HUES48 (cell line): ENCODE data around the gene RRAS2.
A peak's percentile ranks its signal among the peaks of the same experiment; 100 is the strongest.
"Not testable (repeated sequence)": the region's sequence is repeated elsewhere in the genome, so short reads cannot be mapped to it uniquely, and the experiment has no call there.

Experiments used
- H3K27ac ChIP-seq: one replicate; pipeline ENCODE4 v1.7.0; 2013; ENCODE audit warnings: low read depth, low read length, inconsistent platforms
- H3K27me3 ChIP-seq: 2 replicates; pipeline ENCODE4 v1.6.1; 2013; ENCODE audit warnings: mild to moderate bottlenecking, low read length; ENCODE audit not compliant: control insufficient read depth, insufficient read depth
- H3K36me3 ChIP-seq: 2 replicates; pipeline ENCODE4 v1.6.1; 2013; ENCODE audit warnings: low read length; ENCODE audit not compliant: control insufficient read depth, insufficient read depth
- H3K4me1 ChIP-seq: 2 replicates; pipeline ENCODE4 v1.6.1; 2013; ENCODE audit warnings: mild to moderate bottlenecking, low read length; ENCODE audit not compliant: control insufficient read depth, insufficient read depth
- H3K4me3 ChIP-seq: 2 replicates; pipeline ENCODE4 v1.5.1; 2013; ENCODE audit warnings: mild to moderate bottlenecking, low read depth, low read length
- H3K9ac ChIP-seq: 2 replicates; pipeline ENCODE4 v1.6.1; 2013; ENCODE audit warnings: mild to moderate bottlenecking, low read depth, low read length, moderate library complexity
- H3K9me3 ChIP-seq: 2 replicates; pipeline ENCODE4 v1.6.1; 2013; ENCODE audit warnings: low read length; ENCODE audit not compliant: control insufficient read depth, insufficient read depth

Gene RRAS2

DNA sequence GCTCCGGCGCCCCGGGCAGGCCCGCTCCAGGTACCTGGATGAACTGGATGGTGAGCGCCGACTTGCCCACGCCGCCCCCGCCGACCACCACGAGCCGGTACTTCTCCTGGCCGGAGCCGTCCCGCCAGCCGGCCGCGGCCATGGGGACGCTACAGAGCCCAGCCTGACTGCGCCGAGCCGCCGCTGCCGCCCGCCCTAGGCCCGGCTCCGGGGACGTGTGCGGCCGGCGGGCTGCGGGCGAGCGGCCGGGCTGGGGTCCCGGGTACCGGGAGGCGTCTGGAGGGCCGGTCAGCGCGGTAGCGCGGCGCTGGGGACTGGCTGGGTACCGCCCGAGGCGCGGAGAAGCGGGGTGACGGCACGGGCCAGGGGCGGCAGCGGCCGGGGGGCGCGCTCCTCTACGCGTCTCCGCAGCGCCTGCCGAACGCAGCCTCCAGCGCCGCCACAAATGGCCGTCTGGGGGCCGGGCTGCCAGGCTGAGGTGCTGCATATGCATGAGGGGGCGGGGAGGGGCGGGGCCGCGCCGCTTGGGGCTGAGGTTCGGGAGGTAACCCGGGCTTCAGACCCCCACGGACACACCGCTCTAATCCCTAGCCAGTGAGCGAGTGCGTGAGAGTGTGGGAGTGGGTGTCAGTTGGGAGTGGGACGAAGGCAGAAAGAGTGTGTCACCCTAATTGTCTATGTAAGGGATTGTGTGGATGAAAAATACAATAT, at the start of gene RRAS2:
Gene RRAS2 (minus strand): TSS at position 455 of the 711 bp plus-strand sequence. CDS start 313 bp downstream, at position 142.
- H3K36me3 ChIP-seq: peaks cover 5% of the 10 kb centered on the region; the same call in 1 of the 2 replicates

DNA sequence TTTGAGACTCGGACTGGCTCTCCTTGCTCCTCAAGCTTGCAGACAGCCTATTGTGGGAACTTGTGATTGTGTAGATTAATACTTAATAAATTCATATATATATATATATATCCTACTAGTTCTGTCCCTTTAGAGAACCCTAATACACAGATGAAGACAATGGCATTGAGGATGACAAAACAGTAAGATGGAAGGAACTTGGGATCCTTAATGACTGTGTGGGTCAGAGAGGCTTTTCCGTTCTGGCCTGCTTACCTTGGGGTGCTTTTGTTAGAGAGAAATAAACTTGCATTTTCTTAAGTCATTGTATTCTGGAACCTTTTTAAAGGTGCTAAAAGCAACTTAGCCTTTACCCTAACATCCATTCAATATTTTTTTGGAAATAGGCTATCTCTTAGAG, 49.6 kb upstream of the RRAS2 start:
- peaks cover 41% of the 10 kb centered on the region for H3K4me1 ChIP-seq
- peak overlapping the region; percentile 9 for H3K27ac ChIP-seq
- H3K4me3 ChIP-seq: no peak overlapping the region
- H3K9me3 ChIP-seq: no peaks in the 10 kb centered on the region
- H3K9ac ChIP-seq: no peak overlapping the region
- no peaks in the 10 kb centered on the region for H3K27me3 ChIP-seq
- no peaks in the 10 kb centered on the region for H3K36me3 ChIP-seq

More for the DNA sequence above, at the start of gene RRAS2:
- Histone ChIP-seq H3K9me3 (no peaks in the 10 kb centered on the region), H3K9ac (peak within 1 kb of the TSS; percentile 88), H3K27me3 (0 out of 2 replicates have a peak, but pooled peaks cover 3% of the 10 kb centered on the region), H3K4me1 (peaks cover 32% of the 10 kb centered on the region), H3K4me3 (peak within 1 kb of the TSS; percentile 96), H3K27ac (peak within 1 kb of the TSS; percentile 90)

GRCh38 chr11:14406116-14406515, 47.1 kb upstream of the RRAS2 start:
- not testable (repeated sequence) for H3K27ac ChIP-seq, H3K36me3 ChIP-seq, H3K9me3 ChIP-seq, H3K9ac ChIP-seq, H3K4me3 ChIP-seq, H3K27me3 ChIP-seq
- H3K4me1 ChIP-seq: peaks cover 27% of the 10 kb centered on the region

- not testable (repeated sequence) for H3K9ac ChIP-seq, H3K27ac ChIP-seq, H3K27me3 ChIP-seq, H3K4me3 ChIP-seq, H3K36me3 ChIP-seq, H3K9me3 ChIP-seq
- H3K4me1 ChIP-seq: peaks cover 16% of the 10 kb centered on the region
Measured at GRCh38 chr11:14403528-14403927, 44.5 kb upstream of the RRAS2 start.

DNA sequence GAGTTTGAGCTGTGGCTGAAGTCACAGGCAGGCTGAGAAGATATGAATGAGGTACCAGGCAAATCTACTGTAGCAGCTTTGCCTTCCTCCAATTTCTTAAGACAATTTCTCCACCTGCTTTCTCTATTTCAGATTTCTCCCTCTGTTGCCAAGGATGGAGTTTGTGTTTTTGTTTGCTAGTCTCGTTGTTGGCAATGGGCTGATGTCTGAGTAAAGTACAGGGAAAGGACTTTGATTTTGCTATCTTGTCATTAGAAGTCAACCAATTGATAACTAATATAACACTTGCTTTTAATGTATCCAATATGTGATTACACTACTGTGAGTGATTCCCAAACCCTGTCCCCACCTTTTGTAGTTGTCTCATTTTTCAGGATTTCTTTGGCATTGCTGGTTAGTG, 40.1 kb upstream of the RRAS2 start:
- Histone ChIP-seq H3K4me1 (no peaks in the 10 kb centered on the region), H3K27ac (no peak overlapping the region), H3K4me3 (no peak overlapping the region)

DNA sequence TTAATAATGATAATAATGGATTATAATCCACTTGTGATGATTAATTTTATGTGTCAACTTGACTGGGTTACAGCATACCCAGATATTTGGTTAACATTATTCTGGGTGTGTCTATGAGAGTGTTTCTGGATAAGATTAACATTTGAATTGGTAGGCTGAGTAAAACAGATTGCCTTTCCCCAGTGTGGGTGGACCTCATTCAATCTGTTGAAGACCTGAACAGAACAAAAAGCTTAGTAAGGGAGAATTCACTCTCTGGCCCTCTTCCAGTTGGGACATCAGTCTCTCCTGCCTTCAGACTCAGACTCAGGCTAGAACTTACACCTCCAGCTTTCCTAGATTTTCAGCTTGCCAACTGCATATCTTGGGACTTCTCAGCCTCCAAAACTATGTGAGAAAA, 37.3 kb upstream of the RRAS2 start:
- Histone ChIP-seq H3K36me3 (no peaks in the 10 kb centered on the region), H3K4me3 (no peak overlapping the region), H3K9me3 (no peaks in the 10 kb centered on the region), H3K4me1 (no peaks in the 10 kb centered on the region), H3K27me3 (no peaks in the 10 kb centered on the region), H3K9ac (no peak overlapping the region), H3K27ac (no peak overlapping the region)

More for the DNA sequence above, 40.1 kb upstream of the RRAS2 start:
- no peaks in the 10 kb centered on the region for H3K36me3 ChIP-seq
- H3K9me3 ChIP-seq: no peaks in the 10 kb centered on the region
- no peaks in the 10 kb centered on the region for H3K27me3 ChIP-seq
- no peak overlapping the region for H3K9ac ChIP-seq

- no peak overlapping the region for H3K4me3 ChIP-seq
- H3K27ac ChIP-seq: no peak overlapping the region
- no peaks in the 10 kb centered on the region for H3K4me1 ChIP-seq
- no peaks in the 10 kb centered on the region for H3K36me3 ChIP-seq
- no peaks in the 10 kb centered on the region for H3K27me3 ChIP-seq
- no peaks in the 10 kb centered on the region for H3K9me3 ChIP-seq
- H3K9ac ChIP-seq: no peak overlapping the region
Measured at GRCh38 chr11:14393889-14394288, 34.9 kb upstream of the RRAS2 start.

GRCh38 chr11:14393129-14393528, 34.1 kb upstream of the RRAS2 start:
- Histone ChIP-seq H3K27ac (no peak overlapping the region), H3K4me1 (no peaks in the 10 kb centered on the region), H3K4me3 (no peak overlapping the region), H3K36me3 (no peaks in the 10 kb centered on the region), H3K9ac (no peak overlapping the region), H3K9me3 (no peaks in the 10 kb centered on the region), H3K27me3 (no peaks in the 10 kb centered on the region)

GRCh38 chr11:14390669-14391068, 31.7 kb upstream of the RRAS2 start:
- Histone ChIP-seq H3K27me3 (no peaks in the 10 kb centered on the region), H3K4me1 (peaks cover 14% of the 10 kb centered on the region), H3K27ac (no peak overlapping the region), H3K36me3 (no peaks in the 10 kb centered on the region), H3K9me3 (no peaks in the 10 kb centered on the region), H3K4me3 (no peak overlapping the region), H3K9ac (no peak overlapping the region)

DNA sequence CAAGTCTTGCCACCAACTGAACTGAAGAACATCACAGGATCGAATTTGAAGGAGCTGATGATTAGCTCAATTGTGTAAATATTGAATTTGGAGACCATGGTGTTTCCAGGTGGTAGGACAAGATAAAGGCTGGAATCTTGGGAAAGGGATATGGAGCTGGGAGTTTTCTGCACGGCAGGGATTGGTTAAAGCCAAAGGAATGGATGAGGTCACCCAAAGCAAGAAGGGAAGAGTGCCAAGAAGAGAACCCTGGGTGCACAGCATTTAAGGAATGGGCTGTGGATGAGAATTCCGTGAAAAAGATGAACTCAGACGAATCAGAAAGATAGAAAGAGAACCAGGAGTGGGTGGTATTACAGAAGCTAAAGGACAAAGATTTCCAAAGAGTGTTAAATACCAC, 29.4 kb upstream of the RRAS2 start:
- H3K4me3 ChIP-seq: no peak overlapping the region
- no peaks in the 10 kb centered on the region for H3K9me3 ChIP-seq
- no peak overlapping the region for H3K27ac ChIP-seq
- H3K9ac ChIP-seq: no peak overlapping the region
- H3K4me1 ChIP-seq: peaks cover 14% of the 10 kb centered on the region
- H3K27me3 ChIP-seq: no peaks in the 10 kb centered on the region
- H3K36me3 ChIP-seq: no peaks in the 10 kb centered on the region

- peaks cover 13% of the 10 kb centered on the region for H3K27me3 ChIP-seq
- no peak overlapping the region for H3K9ac ChIP-seq
- H3K4me1 ChIP-seq: peaks cover 14% of the 10 kb centered on the region
- no peak overlapping the region for H3K4me3 ChIP-seq
- no peaks in the 10 kb centered on the region for H3K36me3 ChIP-seq
- H3K9me3 ChIP-seq: no peaks in the 10 kb centered on the region
- H3K27ac ChIP-seq: no peak overlapping the region
Measured at GRCh38 chr11:14386895-14387480, 28.0 kb upstream of the RRAS2 start.
